CD4-positive, alpha-beta T cell treated with Interleukin-12 subunit alpha and Interleukin-12 subunit beta, for 1 hour (primary cell): ENCODE results near the gene S100A6.
"Not testable (repeated sequence)": the region's sequence is repeated elsewhere in the genome, so short reads cannot be mapped to it uniquely, and the experiment has no call there.

Source experiments
- DNase-seq: peaks from one replicate; pipeline ENCODE4 v3.0.0-alpha.2; 2020

Gene S100A6

DNA sequence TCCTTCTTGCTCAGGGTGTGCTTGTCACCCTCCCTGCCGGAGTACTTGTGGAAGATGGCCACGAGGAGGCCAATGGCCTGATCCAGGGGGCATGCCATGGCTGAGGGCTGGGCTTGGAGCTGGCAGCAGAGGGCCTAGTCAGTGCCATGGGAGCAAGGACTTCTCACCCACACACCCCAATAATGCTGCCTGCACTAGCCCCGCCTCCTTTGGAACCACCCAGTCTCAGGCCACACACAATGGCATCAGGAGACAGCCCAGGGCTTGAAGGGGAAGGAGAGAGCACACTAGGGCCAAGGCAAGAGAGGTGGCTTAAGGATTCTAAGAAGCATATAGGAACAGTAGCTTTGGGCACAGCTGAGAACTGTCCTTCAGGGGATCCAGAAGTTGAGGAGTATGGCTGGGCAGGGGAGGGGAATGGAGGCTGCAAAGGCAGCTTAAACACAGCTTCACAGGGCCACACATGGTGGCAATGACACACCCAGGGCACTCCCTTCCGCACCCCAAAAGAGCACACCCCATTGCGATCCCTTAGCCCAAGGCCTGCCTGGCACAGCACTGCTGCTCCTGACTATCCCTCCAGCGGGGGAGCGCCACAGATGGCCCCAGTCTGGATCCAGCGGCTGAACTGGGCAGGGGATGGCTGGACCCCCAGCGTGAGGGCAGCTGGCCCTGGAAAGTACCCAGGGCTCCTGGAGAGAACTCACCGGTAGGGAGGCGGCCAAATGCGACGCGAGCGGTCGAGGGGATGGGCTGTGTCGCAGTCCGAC lies at the start of gene S100A6:
Gene S100A6 (minus strand): TSS at position 750 of the 770 bp plus-strand sequence. CDS start 652 bp downstream, at position 98.
- peak; percentile 54 for DNase-seq

DNA sequence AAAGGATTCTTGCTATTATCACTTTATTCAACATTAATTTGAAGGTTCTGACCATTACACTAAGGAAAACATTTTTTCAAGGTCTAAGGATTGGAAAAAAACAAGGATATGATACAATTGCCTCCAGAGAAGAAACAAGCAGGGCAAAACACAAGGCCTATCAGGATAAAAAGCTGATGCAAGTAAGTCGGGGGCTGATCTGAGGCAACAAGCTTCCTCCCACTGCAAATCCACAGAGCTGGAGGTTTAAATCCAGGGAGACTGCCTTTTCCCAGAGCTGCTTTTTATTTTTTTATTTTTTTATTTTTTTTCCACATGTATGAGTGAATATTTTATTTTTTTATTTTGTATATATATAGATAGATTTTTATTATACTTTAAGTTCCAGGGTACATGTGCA lies 49.2 kb upstream of the S100A6 start:
- no peak for DNase-seq

DNA sequence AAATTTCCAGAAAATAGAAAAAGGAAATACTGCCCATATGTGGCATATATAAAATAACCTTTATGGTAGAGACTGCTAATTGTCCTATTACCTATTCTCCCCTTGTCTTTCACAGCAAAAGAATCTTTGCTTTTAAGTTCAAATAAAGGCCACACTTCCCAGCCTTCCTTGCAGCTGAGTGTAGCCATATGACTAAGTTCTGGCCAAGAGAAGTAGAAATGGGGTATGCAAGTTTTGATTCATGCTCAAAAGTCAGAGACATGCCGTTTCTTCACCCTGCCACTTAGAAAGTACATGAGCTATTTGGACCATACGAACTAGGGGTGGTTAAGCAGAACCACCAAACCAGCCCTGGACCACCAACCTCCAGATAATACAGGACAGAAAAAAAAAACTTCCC lies 48.2 kb upstream of the S100A6 start:
- no peak for DNase-seq

DNA sequence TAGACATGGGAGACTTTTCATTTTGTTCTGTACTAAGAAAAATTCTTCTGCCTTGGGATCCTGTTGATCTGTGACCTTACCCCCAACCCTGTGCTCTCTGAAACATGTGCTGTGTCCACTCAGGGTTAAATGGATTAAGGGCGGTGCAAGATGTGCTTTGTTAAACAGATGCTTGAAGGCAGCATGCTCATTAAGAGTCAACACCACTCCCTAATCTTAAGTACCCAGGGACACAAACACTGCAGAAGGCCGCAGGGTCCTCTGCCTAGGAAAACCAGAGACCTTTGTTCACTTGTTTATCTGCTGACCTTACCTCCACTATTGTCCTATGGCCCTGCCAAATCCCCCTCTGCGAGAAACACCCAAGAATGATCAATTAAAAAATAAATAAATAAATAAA lies 47.7 kb upstream of the S100A6 start:
- DNase-seq, result not testable (repeated sequence)

DNA sequence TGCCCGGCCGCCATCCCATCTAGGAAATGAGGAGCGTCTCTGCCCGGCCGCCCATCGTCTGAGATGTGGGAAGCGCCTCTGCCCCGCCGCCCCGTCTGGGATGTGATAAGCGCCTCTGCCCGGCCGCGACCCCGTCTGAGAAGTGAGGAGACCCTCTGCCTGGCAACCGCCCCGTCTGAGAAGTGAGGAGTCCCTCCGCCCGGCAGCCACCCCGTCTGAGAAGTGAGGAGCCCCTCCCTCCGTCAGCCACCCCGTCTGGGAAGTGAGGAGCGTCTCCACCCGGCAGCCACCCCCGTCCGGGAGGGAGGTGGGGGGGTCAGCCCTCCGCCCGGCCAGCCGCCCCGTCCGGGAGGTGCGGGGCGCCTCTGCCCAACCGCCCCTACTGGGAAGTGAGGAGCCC lies 47.0 kb upstream of the S100A6 start:
- DNase-seq, result not testable (repeated sequence)

DNA sequence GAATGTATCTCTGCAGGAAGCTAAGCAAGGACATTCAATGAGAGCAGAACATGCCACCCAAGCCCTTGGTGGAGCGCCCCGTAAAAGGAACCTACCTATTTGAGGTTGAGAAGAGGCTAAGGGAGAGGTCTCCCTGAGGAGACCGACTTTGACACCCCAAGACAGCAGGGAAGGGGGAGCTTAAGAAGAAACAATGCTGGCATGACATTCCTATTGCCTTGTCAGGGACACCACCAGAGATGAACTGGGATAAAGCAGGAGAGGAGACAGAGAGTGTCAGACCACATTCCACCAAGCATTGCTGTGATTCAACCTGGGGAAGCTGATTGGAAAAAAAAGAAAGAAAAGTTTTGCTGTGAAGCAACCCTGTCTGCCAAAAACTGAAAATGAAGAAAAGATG lies 43.1 kb upstream of the S100A6 start:
- no peak for DNase-seq

DNA sequence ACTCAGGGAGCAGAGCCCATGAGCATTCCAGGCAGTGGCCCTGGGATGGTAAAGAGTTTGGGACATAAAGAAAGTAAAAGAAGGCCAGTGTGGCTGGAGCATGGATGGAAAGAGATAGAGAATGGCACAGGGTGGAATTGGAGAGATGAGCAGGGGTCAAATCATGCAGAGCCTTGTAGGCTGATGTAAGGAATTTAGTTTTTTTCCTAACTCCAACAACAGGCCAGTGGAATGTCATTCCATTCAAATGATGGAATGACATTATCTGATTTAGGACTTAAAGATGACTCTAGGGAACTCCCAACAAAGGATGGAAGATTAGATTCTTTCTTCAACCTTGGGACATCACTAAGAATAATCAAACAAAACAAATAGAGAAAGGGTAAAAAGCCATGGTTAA lies 42.7 kb upstream of the S100A6 start:
- DNase-seq, result no peak

DNA sequence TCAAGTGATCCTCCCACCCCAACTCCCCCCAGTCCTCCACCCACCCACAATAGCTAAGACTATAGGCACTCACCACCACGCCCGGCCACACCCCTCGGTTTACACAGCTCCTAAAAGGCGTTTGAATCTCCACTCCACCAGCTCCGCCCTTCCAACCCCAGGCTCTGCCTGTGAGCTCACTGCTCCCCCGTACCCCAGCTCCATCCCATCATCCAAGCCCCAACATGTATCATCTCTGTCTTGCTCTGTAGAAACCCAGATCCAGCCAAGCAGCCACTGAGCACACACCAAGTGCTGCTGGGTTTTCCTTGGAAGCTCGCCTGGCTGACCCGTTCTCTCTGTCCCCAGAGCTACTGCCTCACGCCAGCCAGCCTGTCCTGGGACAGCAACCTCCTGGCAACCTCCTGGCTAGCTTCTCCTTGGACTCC lies 41.8 kb upstream of the S100A6 start:
- DNase-seq, result no peak

DNA sequence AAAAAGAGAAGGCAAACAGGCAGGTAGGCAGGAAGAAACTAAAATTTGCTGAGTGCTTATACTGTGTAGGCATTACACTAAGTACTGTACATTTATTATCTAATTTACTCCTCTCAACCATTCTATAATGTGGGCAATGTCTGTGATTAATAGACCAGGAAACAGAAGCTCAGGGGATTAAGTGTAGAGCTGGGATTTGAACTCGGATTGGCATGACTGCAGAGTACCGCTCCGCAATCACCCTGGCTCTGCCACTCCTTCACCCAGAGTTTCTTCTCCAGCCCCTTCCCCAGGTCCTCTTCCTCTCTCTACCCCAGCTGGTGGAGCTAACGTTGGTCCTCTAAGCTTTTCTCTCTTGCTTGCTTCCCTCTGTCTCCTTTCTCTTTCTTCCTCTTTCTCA lies 41.3 kb upstream of the S100A6 start:
- DNase-seq, result no peak

DNA sequence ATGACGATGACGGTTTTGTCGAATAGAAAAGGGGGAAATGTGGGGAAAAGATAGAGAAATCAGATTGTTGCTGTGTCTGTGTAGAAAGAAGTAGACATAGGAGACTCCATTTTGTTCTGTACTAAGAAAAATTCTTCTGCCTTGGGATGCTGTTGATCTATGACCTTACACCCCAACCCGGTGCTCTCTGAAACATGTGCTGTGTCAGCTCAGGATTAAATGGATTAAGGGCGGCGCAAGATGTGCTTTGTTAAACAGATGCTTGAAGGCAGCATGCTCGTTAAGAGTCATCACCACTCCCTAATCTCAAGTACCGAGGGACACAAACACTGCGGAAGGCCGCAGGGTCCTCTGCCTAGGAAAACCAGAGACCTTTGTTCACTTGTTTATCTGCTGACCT lies 39.7 kb upstream of the S100A6 start:
- DNase-seq, result not testable (repeated sequence)

DNA sequence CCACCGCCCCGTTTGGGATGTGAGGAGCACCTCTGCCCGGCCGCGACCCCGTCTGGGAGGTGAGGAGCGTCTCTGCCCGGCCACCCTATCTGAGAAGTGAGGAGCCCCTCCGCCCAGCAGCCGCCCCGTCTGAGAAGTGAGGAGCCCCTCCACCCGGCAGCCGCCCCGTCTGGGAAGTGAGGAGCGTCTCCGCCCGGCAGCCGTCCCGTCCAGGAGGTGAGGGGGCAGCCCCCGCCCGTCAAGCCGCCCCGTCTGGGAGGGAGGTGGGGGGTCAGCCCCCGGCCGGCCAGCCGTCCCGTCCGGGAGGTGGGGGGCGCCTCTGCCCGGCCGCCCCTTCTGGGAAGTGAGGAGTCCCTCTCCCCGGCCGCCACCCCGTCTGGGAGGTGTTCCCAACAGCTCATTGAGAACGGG lies 39.3 kb upstream of the S100A6 start:
- not testable (repeated sequence) for DNase-seq

DNA sequence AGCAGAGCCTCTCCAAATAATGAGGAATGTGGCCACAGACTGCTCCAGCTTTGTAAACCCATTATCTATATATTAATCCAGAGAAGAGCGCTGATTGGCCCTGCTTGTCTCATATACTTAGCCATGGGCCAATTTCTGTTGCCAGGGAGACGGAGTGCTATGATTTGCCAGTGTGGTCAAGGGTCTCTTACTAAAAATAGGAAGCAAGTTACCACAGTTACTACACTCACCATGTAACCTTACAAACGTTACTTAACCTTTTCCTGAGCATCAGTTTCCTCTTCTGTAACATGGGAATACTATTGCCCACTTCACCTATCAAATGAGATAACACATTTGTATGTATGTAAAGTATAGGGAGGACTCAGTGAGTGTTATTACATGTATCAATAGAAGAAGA lies 37.6 kb upstream of the S100A6 start:
- no peak for DNase-seq

DNA sequence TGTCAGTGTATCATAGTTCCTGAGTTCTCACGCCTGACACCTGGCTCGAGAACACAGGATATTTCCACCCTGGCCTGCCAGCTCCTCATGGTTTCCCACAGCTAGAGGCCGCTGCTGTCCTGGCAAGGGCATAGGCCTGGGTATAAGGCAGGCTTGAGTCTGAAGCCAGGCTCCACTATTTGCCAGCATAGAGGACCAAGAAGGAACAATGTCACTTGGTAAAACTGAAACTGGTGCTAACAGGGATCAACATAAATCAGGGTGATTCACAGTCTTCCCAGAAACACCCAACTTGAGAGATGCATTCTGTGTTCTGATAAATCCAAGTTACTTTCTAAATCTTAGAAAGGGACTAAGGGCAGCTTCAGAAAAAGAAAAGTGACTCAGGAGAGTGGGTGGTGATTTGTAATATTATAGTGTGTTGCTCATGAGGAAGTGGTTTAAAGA lies 36.8 kb upstream of the S100A6 start:
- peak; percentile 53 for DNase-seq

DNA sequence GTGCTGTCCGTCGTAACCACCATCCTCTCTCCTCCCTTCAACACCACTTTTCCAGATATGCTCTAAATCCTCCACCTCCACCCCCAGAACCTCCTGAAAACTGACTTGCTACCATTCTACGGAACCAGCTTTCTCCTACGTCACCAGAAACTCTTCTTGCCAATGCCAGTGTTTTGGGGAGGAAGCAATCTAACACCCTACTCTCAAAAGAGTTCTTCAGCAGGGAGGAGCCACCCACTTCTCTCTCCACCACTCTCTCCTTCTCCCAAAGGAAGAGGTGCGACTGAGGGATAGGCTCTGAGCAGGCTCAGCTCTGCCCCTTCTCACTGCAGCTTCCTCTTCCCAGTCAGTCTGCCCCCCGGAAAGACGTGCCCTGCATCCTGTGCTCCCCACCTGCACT lies 35.9 kb upstream of the S100A6 start:
- no peak for DNase-seq

DNA sequence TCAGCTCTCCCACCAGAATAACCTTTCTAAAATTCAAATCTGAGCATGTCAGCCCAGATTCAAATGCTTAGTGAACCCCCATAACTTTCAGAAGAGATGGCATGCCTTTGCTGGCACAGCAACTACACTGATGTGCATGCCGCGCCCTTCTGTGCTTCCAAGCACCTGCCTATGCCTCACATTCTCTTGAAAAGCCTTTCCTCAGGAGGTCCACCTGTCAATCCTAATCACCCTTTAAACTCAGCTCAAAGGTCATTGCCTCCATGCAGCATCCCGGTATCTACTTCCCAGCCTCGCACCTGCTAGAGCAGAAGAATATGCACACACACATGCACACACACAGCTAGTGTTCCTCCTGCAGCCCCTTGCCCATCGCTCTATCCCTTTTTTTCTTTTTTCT lies 35.1 kb upstream of the S100A6 start:
- no peak for DNase-seq

DNA sequence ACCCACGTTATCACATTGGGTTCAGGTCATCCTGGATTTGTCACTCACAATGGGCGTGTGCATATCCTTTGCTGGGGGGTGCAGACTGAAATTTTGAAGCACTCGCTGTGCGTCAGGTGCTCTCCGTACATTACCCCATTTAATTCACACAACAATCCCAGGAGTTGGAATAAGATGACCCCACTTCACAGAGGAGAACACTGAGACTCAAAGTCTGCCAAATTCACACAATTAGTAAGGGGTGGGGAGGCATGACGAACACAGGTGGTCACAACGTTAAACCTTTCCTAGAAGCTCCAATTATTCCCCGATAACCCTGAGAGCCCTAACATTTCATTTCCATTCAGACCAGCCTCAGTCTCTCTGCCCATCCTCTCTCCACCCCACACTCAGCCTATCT lies 33.7 kb upstream of the S100A6 start:
- DNase-seq, result no peak

DNA sequence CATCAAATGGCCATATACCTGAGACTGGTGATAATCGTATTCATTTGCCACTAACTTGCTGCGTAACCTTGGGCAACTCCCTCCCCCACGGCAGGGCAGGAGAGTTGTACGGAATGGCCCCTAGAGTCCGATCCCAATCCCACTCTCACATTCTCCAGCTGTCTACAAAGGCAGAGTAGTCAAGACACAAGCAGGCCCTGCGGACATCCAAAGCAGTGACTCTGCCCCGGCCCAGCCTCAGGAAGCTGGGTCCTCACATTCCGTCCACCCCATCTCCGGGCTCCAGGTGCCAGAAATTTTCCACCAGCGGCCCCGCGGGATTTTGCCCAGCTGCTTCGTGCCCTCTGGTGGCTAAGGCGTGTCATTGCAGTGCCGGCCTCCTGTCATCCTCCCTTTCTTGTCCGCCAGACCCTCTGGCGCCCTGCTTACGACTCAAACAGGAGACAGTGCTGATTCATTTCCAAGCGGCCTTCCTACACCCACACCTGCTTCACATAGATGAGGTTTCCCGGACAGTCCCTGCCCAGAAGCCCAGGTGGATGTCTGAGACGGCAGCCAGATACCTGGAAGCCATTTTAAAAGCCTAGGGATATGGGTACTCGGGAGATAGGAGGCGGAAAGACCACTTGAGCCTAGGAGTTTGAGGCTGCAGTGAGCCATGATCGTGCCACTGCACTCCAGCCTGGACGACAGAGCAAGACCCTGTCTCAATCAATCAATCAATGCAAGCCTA lies 32.7 kb upstream of the S100A6 start:
- peak; percentile 83 for DNase-seq

DNA sequence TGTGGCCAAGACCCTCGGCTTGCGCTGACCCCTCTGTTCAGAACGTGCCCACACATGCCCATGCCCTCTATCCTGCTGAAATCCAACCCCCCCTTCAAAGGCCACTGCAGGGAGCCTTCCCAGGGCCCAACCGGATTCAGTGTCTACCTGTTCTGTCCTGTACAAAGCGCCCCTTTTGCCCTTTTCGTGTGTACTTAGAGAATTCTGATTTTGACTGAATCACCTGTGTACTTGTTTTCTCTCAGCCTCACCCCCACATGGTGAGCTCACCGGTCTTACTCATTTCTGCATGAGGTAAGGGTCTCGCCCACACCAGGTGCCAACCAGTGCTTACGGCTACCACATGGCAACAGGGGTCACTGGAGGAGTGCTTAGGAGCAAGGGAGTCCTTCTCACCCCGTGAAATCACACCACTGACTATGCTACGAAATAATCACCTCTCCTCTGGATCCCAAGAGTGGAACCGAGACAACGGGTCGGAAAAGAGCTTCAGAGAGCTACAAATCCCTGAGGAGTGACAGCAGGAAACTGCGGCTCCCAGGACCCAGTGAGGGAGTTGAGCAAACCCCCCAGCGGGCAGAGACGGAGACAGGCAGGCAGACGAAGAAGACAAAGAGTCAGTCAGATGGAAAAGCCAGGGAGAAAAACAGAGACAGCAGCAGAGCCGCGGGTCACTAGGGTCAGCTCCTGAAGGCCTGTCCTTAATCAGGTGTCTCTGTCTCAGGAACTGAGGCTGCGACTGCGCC lies 32.0 kb upstream of the S100A6 start:
- no peak for DNase-seq

DNA sequence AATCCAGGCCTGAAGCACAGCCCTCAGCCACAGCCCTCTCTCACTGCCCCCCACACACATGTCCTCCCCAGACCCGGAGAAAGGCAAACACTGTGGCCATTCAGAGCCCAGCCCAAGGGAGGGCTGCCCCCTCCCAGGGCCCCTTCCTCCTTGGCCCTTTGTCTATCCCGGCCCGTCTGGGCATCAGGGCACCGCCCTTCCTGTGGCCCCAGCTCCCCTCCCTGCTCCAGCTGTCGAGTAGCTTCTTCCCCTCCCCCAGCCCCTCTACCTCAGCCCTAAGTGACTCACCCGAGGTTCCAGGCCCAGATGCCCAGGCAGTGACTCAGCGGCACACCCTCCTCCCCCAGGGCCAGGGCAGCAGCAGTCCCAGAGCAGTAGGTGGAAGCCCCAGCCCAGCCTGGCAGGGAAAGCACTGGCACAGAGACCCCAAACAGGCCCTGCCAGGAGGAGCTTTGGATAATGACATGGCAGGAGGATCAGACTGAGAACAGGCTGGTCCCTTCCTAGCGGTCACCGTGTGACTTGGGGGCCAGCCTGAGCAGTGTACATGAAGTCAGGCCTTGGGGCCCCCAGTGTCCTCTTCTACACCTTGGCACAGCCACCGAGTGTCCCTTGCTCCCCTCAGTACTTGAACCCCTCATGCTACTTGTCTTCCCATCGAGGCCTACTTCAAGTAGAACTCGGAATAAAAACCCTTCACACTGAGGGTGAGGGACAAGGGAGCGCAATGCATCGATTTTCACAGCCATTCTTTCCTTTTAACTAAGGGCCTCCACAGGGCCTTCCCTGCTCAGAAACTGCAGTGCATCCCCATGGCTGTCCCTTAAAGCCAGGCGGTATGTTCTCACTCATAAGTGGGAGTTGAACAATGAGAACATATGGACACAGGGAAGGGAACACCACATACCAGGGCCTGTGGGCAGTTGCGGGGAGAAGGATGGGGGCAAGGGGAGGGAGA lies 30.9 kb upstream of the S100A6 start:
- peak; percentile 81 for DNase-seq

DNA sequence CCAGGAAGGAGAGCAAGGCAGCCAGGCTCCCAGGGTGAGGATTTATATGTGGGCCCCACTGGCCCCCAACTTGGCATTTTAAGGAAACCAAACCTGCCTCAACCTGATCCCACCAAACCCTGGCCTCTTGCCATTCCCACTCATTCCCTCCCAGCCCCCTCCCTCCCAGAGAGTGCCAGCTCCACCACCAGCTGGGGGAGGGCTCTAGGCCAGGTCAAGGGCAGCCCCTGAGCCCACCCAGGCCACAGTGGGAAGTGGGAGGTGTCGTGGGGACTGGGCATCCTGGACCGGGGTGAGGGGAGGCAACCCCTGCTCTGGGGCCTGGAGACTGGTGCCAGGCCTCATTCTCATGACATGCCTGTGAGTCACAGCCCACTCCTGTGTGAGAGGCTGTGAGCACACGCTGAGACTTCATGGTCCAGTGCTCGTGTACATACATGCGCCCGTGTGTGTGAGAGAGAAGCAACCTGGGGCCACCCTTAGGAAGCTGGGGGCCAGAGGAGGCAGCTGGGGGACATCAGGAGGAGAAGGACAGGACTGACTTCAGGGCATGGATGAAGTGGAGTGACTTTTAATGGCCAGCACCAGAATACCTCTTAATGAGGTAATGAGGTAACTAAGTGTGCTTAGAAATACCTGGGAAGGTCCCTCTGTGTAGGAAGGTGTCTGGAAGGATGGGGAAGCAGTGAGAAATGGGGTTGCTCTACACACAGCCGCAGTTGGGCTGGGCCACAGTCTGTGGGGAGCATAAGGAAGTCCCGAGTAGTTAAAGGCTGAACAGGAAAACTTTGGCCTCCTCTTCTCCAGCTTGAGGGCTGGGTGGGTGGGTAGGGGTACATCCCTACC lies 30.0 kb upstream of the S100A6 start, which contains the start of gene S100A2:
Gene S100A2 (minus strand): TSS at position 316 of the 846 bp plus-strand sequence. CDS start 1,967 bp downstream, outside the sequence.
- DNase-seq, result peak; percentile 26

DNA sequence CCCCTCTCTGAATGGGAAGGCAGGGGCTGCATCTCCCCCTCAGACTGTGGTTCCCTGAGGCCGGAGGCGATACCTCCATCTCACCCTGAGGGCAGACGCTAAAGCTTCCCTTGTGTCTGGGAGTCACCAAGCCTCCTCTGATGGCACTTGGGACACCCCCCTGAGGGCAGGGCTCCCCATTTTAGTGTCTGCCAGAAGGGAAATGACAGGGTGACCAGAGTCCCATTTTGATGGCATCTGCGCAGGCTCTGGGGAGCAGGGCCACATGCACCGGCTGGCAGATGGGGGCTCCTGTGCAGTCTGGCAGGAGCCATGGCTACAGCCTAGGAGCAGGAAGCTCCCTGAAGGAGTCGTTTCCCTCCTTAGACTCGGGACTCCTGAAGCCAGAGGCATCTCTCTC lies 28.2 kb upstream of the S100A6 start:
- no peak for DNase-seq
